Stromal cell of bone marrow (primary cell): ENCODE measurements around the gene COQ6.
"Not testable (repeated sequence)": the region's sequence is repeated elsewhere in the genome, so short reads cannot be mapped to it uniquely, and the experiment has no call there.

Experiments
- DNase-seq: peaks from one replicate; pipeline ENCODE4 v3.0.0-alpha.2; 2012; ENCODE audit warnings: low read depth

The COQ6 gene

GRCh38 chr14:73949752-73950734, at the start of gene COQ6, which contains the start of gene FAM161B:
Gene COQ6 (plus strand): TSS chr14:73950302. CDS start chr14:73950333, 31 bp downstream.
Gene FAM161B (minus strand): TSS chr14:73950094. CDS start chr14:73950026, 68 bp downstream.
- DNase-seq, result peak; percentile 98

- no peak for DNase-seq
Measured at GRCh38 chr14:73903028-73903427, 47.1 kb upstream of the COQ6 start.

GRCh38 chr14:73909681-73910080, 40.4 kb upstream of the COQ6 start:
- no peak for DNase-seq

- DNase-seq, result no peak
Measured at GRCh38 chr14:73913256-73913655, 36.8 kb upstream of the COQ6 start.

GRCh38 chr14:73916324-73916723, 33.8 kb upstream of the COQ6 start:
- DNase-seq, result no peak

- DNase-seq, result not testable (repeated sequence)
Measured at GRCh38 chr14:73919457-73919856, 30.6 kb upstream of the COQ6 start.

- DNase-seq, result peak; percentile 8
Measured at GRCh38 chr14:73924337-73924736, 25.8 kb upstream of the COQ6 start.

GRCh38 chr14:73935666-73936065, 14.4 kb upstream of the COQ6 start:
- no peak for DNase-seq

- DNase-seq, result no peak
Measured at GRCh38 chr14:73936548-73936947, 13.6 kb upstream of the COQ6 start.

GRCh38 chr14:73937012-73937411, 13.1 kb upstream of the COQ6 start:
- no peak for DNase-seq

GRCh38 chr14:73942180-73942579, 7.9 kb upstream of the COQ6 start:
- no peak for DNase-seq

GRCh38 chr14:73943083-73943482, 7.0 kb upstream of the COQ6 start:
- peak; percentile 67 for DNase-seq

- no peak for DNase-seq
Measured at GRCh38 chr14:73944432-73945158, 5.5 kb upstream of the COQ6 start.

- DNase-seq, result no peak
Measured at GRCh38 chr14:73945159-73945670, 4.9 kb upstream of the COQ6 start.

GRCh38 chr14:73953731-73954130, 3.6 kb downstream of the COQ6 start:
- DNase-seq, result peak; percentile 25

GRCh38 chr14:73955674-73956073, 5.6 kb downstream of the COQ6 start:
- DNase-seq, result no peak

- no peak for DNase-seq
Measured at GRCh38 chr14:73958591-73958990, 8.5 kb downstream of the COQ6 start.

- no peak for DNase-seq
Measured at GRCh38 chr14:73961192-73961591, 11.1 kb downstream of the COQ6 start.

GRCh38 chr14:73965216-73965615, 15.1 kb downstream of the COQ6 start:
- no peak for DNase-seq

GRCh38 chr14:73968885-73969284, 18.8 kb downstream of the COQ6 start:
- no peak for DNase-seq

GRCh38 chr14:73973497-73973896, 23.4 kb downstream of the COQ6 start:
- no peak for DNase-seq

- no peak for DNase-seq
Measured at GRCh38 chr14:73976125-73976524, 26.0 kb downstream of the COQ6 start.

- DNase-seq, result no peak
Measured at GRCh38 chr14:73977896-73978295, 27.8 kb downstream of the COQ6 start.
